Measurements from ENCODE around the gene ABCA2. TPM values are rescaled to one million over a fixed set of nuclear protein-coding genes. Genes with fewer than 3 reads are reported as not detected.
A peak's percentile ranks its signal among the peaks of the same experiment; 100 is the strongest.

Gene ABCA2
- total RNA-seq, 1 donor from 2014 or later = 102 TPM

DNA sequence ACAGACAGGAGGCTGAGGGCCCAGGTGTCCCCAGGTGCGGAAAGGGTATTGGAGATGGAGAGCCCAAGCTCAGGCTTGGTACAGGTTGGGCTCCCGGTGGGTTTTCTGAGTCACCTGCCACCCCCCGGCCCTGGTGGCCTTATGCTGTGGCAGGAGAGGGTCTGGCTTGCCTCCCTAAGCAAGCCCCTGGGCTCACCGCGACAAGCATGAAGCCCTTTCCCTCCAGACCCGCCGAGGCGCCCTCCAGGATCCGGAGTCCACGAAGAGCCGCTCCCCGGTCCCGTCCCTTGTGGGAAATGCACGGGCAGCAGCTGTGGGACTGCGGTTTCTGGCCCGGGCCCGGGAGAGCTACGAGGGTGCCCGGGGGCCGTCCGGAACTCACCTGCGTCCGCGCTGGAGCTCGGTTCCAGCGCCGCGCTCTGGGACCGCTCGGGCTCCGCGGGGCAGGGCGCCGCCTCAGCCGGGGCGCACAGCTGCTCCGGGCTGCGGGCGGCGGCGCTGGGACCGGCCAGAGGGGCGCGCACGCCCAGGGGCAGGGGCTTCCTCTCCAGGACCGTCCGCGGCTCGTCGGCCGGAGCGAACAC is 41.6 kb upstream of the ABCA2 start:
- H3K4me1 ChIP-seq = peaks cover 0 to 6% of the 10 kb centered on the region in 2 donors
- intact Hi-C loops (cut with DNase I) = no loop called here
- peak overlapping the region in 1 of 2 donors; percentile 63 for H3K4me3 ChIP-seq
- no peak overlapping the region for H3K27ac ChIP-seq
- DNase-seq (ENCODE audit: low spot score in 2 of 2) = no peak
- TF ChIP-seq, protein P1, sequence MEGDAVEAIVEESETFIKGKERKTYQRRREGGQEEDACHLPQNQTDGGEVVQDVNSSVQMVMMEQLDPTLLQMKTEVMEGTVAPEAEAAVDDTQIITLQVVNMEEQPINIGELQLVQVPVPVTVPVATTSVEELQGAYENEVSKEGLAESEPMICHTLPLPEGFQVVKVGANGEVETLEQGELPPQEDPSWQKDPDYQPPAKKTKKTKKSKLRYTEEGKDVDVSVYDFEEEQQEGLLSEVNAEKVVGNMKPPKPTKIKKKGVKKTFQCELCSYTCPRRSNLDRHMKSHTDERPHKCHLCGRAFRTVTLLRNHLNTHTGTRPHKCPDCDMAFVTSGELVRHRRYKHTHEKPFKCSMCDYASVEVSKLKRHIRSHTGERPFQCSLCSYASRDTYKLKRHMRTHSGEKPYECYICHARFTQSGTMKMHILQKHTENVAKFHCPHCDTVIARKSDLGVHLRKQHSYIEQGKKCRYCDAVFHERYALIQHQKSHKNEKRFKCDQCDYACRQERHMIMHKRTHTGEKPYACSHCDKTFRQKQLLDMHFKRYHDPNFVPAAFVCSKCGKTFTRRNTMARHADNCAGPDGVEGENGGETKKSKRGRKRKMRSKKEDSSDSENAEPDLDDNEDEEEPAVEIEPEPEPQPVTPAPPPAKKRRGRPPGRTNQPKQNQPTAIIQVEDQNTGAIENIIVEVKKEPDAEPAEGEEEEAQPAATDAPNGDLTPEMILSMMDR (IDR thresholded peaks at IDR 0.05) = no peak
- no peaks in the 10 kb centered on the region for H3K9me3 ChIP-seq
- peaks cover 15% of the 10 kb centered on the region for H3K27me3 ChIP-seq
- no peaks in the 10 kb centered on the region for H3K36me3 ChIP-seq

DNA sequence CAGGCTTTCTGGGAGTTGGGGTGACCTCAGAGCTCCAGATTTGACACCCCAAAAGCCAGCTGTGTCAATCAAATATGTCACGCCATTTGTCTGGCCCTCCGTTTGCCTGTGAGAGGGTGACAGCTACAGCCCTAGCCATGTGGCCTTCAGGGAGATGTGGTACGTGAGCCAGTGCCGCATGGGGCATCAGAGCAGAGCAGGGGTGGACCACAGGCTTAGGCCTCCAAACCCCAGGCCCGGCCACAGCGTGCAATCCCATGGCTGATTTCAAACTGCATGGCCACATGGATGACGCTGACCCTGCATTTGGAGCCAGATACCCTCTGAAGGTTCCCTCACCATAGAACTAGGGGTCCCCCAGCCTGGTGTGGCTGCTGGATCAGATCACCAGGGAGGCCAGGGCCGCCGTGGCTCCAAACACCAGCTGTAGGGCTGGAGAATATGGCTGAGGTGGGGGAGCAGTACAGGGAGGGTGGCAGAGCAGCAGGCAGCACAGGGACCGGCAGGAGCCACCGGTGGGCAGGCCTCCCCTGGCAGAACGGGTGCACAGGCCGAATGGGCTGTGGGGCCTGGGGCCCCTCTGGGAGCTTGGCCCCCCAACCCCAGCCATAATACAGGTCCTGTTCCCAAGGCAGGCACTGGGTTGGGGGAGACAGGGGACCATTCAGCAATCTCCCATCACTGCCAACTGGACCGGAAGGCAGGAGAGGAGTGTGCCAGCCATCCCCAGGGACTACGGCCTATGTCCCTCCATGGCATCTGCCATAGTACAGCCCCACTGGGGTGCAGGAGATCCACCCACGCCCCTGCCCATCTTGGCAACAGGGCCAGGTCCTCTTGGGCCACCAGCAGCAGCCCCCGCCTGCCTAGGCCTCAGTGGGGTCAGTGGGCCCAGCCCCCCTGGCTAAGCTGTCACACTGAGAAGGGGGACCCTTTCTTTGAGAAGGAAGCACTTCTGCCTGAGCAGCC is 40.8 kb upstream of the ABCA2 start:
- intact Hi-C loops (cut with DNase I) = no loop called here
- Histone ChIP-seq H3K36me3 (no peaks in the 10 kb centered on the region), H3K27ac (no peak overlapping the region), H3K27me3 (peaks cover 15% of the 10 kb centered on the region), H3K4me1 (peaks cover 0 to 10% of the 10 kb centered on the region in 2 donors), H3K4me3 (peak overlapping the region in 1 of 2 donors; percentile 63), H3K9me3 (no peaks in the 10 kb centered on the region)
- DNase-seq (ENCODE audit: low spot score in 2 of 2) = no peak
- TF ChIP-seq, protein P1 (IDR thresholded peaks at IDR 0.05) = no peak

DNA sequence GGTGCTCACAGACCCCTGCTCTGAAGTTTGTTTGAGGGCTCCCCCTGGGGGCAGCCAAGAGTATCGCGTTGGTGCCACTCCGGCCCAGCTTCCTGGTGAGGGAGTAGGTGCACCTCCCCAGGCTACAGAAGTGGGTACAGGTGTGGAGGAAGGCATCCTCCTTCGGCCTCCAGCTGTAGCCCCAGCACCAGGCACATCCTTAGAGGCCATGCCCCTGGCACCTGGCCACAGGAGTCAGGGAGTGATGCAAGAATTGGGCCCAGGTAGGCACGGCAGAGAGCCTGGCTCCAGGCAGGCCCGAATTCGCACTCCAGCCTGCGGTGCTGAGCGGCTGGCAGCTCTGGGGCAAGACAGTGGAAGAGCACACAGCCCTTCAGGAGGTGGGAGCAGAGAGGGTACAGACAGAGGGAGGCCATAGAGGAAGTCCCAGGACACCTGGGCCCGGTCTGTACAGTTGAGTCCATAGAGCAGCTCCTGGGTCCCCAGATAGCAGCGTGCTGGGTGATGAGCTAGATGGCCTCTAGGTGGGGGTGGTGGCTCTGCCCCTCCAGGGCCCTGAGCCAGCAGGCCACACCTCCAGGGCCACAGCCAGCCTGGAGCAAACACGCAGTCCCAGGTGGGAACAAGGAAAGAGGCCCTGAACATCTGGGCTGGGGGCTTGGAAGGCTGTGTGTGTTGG is 40.0 kb upstream of the ABCA2 start:
- intact Hi-C loops (cut with DNase I) = no loop called here
- TF ChIP-seq, protein P1 (IDR thresholded peaks at IDR 0.05) = peak; percentile 73 to 80 (median 74)
- H3K4me1 ChIP-seq = peaks cover 0 to 10% of the 10 kb centered on the region in 2 donors

DNA sequence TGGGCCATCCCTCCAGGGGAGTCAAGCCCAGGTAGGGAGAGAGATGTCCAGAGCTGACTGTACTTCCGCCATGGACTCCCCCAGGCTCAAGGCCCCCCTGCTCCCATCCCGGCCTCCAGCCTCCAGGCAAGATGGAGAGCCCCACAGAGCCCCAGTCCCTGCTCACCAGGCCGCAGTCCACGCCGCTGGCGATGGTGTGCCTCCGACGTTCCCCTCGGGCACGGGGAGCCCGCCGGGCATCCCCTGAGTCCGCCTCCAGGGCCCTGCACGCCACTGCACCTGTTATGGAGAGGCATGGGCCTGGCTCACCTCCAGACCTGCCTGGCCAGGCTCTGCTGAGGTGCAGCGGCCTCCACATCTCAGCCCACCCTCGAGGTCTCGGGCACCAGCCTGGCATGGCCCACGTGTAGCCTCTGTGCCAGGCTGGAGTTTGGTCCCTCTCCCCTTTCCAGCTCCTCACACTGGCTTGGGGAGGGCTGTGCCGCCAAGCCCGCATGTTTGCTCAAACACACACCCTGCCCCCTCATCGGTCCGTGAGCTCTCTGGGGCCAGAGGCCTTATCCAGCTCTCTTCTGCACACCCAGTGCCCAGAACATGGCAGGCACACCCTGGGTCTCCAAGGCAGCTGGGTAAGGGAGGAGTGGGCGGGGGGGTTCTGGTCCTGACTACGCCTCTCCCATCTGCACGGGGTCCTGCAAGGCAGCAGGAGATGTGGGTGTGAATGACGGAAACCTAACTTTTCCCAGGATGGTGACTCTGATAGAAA is 38.2 kb upstream of the ABCA2 start:
- TF ChIP-seq, protein P1 (IDR thresholded peaks at IDR 0.05) = no peak
- Histone ChIP-seq H3K27ac (no peak overlapping the region), H3K27me3 (peaks cover 15% of the 10 kb centered on the region), H3K36me3 (no peaks in the 10 kb centered on the region), H3K4me1 (peaks cover 0 to 10% of the 10 kb centered on the region in 2 donors), H3K9me3 (no peaks in the 10 kb centered on the region), H3K4me3 (no peak overlapping the region)
- intact Hi-C loops (cut with DNase I) = no loop called here
- DNase-seq (ENCODE audit: low spot score in 2 of 2) = no peak

More for the DNA sequence above, 40.0 kb upstream of the ABCA2 start:
- Histone ChIP-seq H3K4me3 (no peak overlapping the region), H3K9me3 (no peaks in the 10 kb centered on the region), H3K27me3 (peaks cover 15% of the 10 kb centered on the region), H3K36me3 (no peaks in the 10 kb centered on the region), H3K27ac (no peak overlapping the region)
- DNase-seq (ENCODE audit: low spot score in 2 of 2) = peak in 1 of 2 donors; percentile 84

All from ascending aorta (tissue), 2 donors.